Activated T-helper 1 cell treated with anti-CD3 and anti-CD28 coated beads, Interleukin-12 subunit alpha, Interleukin-12 subunit beta, Interleukin-2, Interleukin-4 antibody, amounts not matched to agents 30 ng/mL and 10 ng/mL and 1 ng/mL, durations not matched to agents 14 hours and 24 hours and 36 hours (primary cell): Measurements from ENCODE around the gene TBCD. TPM values are rescaled to one million over a fixed set of nuclear protein-coding genes. Genes with fewer than 3 reads are reported as not detected.
"Not testable (repeated sequence)": the region's sequence is repeated elsewhere in the genome, so short reads cannot be mapped to it uniquely, and the experiment has no call there.

Experiments used
- DNase-seq: peaks from one replicate; pipeline ENCODE4 v3.0.0; 2021; ENCODE audit warnings: low spot score
- H3K27ac Mint-ChIP-seq: one replicate; pipeline ENCODE4 v1.8.0; 2021; ENCODE audit warnings: mild to moderate bottlenecking, mixed read lengths
- H3K27me3 Mint-ChIP-seq: one replicate; pipeline ENCODE4 v1.8.0; 2022; ENCODE audit warnings: mild to moderate bottlenecking, moderate library complexity, mixed read lengths; ENCODE audit not compliant: insufficient read depth
- H3K36me3 Mint-ChIP-seq: one replicate; pipeline ENCODE4 v1.8.0; 2021; ENCODE audit warnings: low read depth, mixed read lengths
- H3K4me1 Mint-ChIP-seq: one replicate; pipeline ENCODE4 v1.8.0; 2021; ENCODE audit warnings: low read depth, mixed read lengths
- H3K4me3 Mint-ChIP-seq: one replicate; pipeline ENCODE4 v1.8.0; 2021; ENCODE audit warnings: mild to moderate bottlenecking, moderate library complexity, mixed read lengths
- H3K9me3 Mint-ChIP-seq: one replicate; pipeline ENCODE4 v1.8.0; 2021; ENCODE audit warnings: mixed read lengths
- intact Hi-C: fragments of 100-400 bp; cut with micrococcal nuclease; formaldehyde crosslinking; loops from one replicate; pipeline ENCODE4 v1.15.1; 2024
- total RNA-seq: library from RNA; stranded (reverse); gene quantifications from 2 replicates; pipeline ENCODE4 v1.2.3, GENCODE V29; 2022

The TBCD gene
- total RNA-seq, 1 donor from 2014 or later: 111 TPM

- H3K36me3 Mint-ChIP-seq, intact Hi-C loops, DNase-seq, H3K27me3 Mint-ChIP-seq, H3K9me3 Mint-ChIP-seq, H3K27ac Mint-ChIP-seq, H3K4me3 Mint-ChIP-seq: not testable (repeated sequence)
- peaks cover 44% of the 10 kb centered on the region for H3K4me1 Mint-ChIP-seq
These were observed 232.4 kb downstream of the TBCD start for GRCh38 chr17:82984249-82984617.

- no peaks in the 10 kb centered on the region for H3K27me3 Mint-ChIP-seq
These were observed 233.0 kb downstream of the TBCD start for GRCh38 chr17:82984751-82985427.

GRCh38 chr17:82985428-82985805, 233.6 kb downstream of the TBCD start:
- Mint-ChIP-seq H3K9me3 (no peaks in the 10 kb centered on the region), H3K4me3 (no peak overlapping the region), H3K36me3 (peaks cover 6% of the 10 kb centered on the region), H3K27me3 (no peaks in the 10 kb centered on the region), H3K4me1 (peaks cover 37% of the 10 kb centered on the region), H3K27ac (no peak overlapping the region)
- intact Hi-C loops: no loop called here
- no peak for DNase-seq

More at GRCh38 chr17:82984751-82985427, 233.0 kb downstream of the TBCD start:
- Mint-ChIP-seq H3K9me3 (no peaks in the 10 kb centered on the region), H3K27ac (no peak overlapping the region), H3K4me1 (peaks cover 37% of the 10 kb centered on the region), H3K4me3 (no peak overlapping the region), H3K36me3 (peaks cover 5% of the 10 kb centered on the region)
- intact Hi-C loops: no loop called here
- no peak for DNase-seq

- Mint-ChIP-seq H3K4me3 (peak overlapping the region; percentile 70), H3K4me1 (peaks cover 37% of the 10 kb centered on the region), H3K9me3 (no peaks in the 10 kb centered on the region), H3K27ac (no peak overlapping the region), H3K36me3 (peaks cover 5% of the 10 kb centered on the region), H3K27me3 (no peaks in the 10 kb centered on the region)
- intact Hi-C loops: no loop called here
- peak; percentile 57 for DNase-seq
These were observed 234.1 kb downstream of the TBCD start for GRCh38 chr17:82985973-82986372.

GRCh38 chr17:82989051-82989450, 237.2 kb downstream of the TBCD start:
- Mint-ChIP-seq H3K4me1 (peaks cover 42% of the 10 kb centered on the region), H3K9me3 (peaks cover 22% of the 10 kb centered on the region), H3K36me3 (peaks cover 20% of the 10 kb centered on the region)
- DNase-seq, H3K27me3 Mint-ChIP-seq, H3K4me3 Mint-ChIP-seq, H3K27ac Mint-ChIP-seq, intact Hi-C loops: not testable (repeated sequence)

- peaks cover 30% of the 10 kb centered on the region for H3K9me3 Mint-ChIP-seq
- H3K4me3 Mint-ChIP-seq: no peak overlapping the region
- H3K4me1 Mint-ChIP-seq: peaks cover 42% of the 10 kb centered on the region
- H3K36me3 Mint-ChIP-seq: peaks cover 26% of the 10 kb centered on the region
- no peak overlapping the region for H3K27ac Mint-ChIP-seq
- peaks cover 5% of the 10 kb centered on the region for H3K27me3 Mint-ChIP-seq
- DNase-seq: no peak
- intact Hi-C loops: no loop called here
These were observed 238.0 kb downstream of the TBCD start for GRCh38 chr17:82989881-82990280.

- intact Hi-C loops: no loop called here
- peaks cover 31% of the 10 kb centered on the region for H3K9me3 Mint-ChIP-seq
- peaks cover 7% of the 10 kb centered on the region for H3K27me3 Mint-ChIP-seq
- no peak overlapping the region for H3K4me3 Mint-ChIP-seq
- no peak overlapping the region for H3K27ac Mint-ChIP-seq
- DNase-seq: no peak
- peaks cover 16% of the 10 kb centered on the region for H3K4me1 Mint-ChIP-seq
- H3K36me3 Mint-ChIP-seq: peaks cover 26% of the 10 kb centered on the region
These were observed 241.1 kb downstream of the TBCD start for GRCh38 chr17:82993005-82993404.

Other genes with a start within 250 kb of the TBCD start
- gene FOXK2, start 232.3 kb upstream of the TBCD start, total RNA-seq: 97.7 and 98.1 TPM in 2 replicates
- gene WDR45B, start 103.6 kb upstream of the TBCD start, total RNA-seq: 55.1 and 56.7 TPM in 2 replicates
- gene RAB40B, start 53.4 kb upstream of the TBCD start, total RNA-seq: 3.6 and 5.2 TPM in 2 replicates
- 37.6 and 43.7 TPM in 2 replicates for gene FN3KRP, start 35.4 kb upstream of the TBCD start, total RNA-seq
- gene FN3K, start 16.4 kb upstream of the TBCD start, total RNA-seq: 1.9 and 2.7 TPM in 2 replicates
- not detected in 2 replicates for gene ZNF750, start 88.0 kb downstream of the TBCD start, total RNA-seq